ENCODE data around the gene PTPN3.
"Not testable (repeated sequence)": the region's sequence is repeated elsewhere in the genome, so short reads cannot be mapped to it uniquely, and the experiment has no call there.

PTPN3 gene

DNA sequence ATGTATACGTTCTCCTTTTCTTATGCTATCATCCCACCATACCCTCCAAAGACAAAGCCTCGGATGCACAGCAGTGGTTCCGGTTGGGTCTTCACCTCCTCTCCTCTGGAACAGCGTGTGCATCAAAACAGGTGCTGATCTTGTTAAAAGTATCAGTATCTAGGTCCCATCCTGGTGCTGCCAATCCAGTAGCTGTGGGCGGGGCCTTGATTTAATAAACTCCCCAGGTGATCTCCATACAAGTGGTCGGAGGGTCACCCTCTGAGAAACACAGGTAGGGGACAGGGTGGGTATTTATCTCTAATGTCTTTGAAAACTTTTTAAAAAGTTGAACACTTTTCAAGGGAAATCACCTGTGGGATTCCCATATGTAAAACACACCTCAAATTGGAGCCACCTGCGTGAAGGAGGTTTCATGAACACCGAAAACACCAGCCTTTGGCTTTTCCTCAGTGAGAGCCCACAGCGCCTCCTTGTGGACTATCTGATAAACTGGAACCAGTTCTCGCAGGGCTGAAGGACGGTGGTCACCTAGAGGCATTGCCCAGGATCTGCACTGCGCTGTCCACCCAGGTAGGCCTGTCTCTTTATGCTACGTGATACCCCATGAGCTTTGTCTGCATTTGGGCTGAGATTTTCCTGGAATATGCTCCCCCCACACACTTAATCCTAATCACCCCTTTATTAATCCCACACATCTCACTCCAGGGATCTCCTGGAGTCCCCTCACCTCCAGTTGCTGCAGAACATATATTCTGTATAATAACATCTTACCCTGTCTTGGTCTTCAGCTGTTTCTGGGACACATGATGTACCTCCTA is 96.7 kb downstream of the PTPN3 start:
- no peak for DNase-seq (ENCODE audit: low read depth in 3 of 3)

GRCh38 chr9:109399258-109399767 is 98.8 kb downstream of the PTPN3 start:
- no peak for DNase-seq (ENCODE audit: low read depth in 3 of 3)

- no peak for DNase-seq (ENCODE audit: low read depth in 3 of 3)
These were observed 106.9 kb downstream of the PTPN3 start for GRCh38 chr9:109391176-109391575.

DNA sequence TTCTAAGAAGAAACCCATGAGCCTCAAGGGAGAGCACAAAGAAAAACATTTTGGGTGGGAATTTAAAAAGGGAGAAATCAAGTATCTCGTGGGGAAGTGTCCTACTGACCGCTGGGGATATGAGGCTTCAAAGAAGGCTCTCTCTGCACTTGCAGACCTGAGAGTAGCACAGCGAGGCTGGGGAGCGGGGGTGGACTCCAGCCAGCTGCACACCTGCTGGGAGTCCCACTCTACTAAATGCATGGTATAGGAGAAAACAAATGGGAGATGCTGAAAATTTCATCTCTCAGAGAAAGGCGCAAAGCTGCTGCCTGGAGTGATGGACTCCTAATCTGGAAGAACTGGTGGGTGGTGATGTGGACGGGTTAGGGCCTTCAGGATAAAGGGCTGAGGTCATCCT is 110.3 kb downstream of the PTPN3 start:
- no peak for DNase-seq (ENCODE audit: low read depth in 3 of 3)

GRCh38 chr9:109387206-109387605 is 110.9 kb downstream of the PTPN3 start:
- DNase-seq (ENCODE audit: low read depth in 3 of 3) = no peak

DNA sequence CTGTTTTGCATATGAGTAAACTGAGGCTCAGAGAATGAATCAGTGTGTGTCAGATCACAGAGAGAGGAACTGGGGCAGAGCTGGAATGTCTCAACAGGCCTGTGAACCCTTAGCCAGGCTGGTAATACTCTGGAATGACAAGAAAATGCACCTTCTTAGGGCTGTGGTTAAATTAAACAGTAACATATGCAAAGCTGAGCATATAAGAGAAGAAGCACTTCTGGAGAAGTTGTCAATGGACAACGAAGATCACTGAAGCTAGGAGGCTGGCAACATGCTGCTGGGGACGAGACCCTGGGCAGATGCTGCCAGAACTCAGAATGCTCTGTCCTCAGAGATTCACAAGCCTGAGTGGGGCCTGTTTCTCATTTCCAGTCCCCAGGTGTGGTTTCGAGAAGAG is 112.6 kb downstream of the PTPN3 start:
- no peak for DNase-seq (ENCODE audit: low read depth in 3 of 3)

- DNase-seq (ENCODE audit: low read depth in 3 of 3) = no peak
These were observed 114.2 kb downstream of the PTPN3 start for GRCh38 chr9:109383947-109384346.

DNA sequence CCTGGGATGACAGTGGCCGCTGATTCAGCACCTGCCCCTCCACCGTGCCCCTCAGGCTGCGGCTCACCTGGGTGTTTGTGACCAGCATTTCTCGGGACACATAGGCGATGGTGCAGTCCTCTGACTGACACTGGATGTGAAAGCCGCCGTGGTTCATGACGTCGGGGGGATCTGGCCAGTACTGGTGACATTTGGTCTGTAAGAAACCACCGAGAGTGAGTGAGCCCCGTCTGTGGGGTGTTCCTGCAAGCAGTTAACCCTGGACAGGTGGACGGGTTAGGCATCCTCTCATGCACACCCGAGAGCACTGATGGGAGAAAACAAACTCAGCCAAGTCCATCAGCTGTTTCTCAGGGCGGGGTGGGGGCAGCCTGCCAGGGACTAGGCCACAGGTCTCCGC is 114.8 kb downstream of the PTPN3 start:
- no peak for DNase-seq (ENCODE audit: low read depth in 3 of 3)

GRCh38 chr9:109382585-109382984 is 115.5 kb downstream of the PTPN3 start:
- DNase-seq (ENCODE audit: low read depth in 3 of 3) = no peak

DNA sequence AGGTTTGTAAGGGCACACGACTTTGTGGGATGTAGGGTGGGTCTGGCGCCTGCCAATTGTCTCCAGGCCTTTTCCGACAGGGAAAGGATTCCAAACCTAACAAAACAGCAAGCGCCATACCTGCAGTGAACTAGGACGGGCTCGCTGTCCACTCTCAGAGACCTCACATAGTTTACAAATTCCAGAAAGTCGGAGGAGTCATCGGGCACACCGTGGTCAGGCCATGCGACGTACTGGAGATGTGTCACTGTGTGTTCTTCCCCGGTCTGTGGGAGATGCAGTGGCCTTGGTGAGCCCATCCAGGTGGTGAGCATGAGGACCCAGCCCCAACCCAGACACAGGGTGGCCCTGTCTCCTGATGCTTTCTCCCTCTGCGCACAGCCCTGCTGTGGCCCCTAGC is 115.9 kb downstream of the PTPN3 start:
- DNase-seq (ENCODE audit: low read depth in 3 of 3) = no peak

DNA sequence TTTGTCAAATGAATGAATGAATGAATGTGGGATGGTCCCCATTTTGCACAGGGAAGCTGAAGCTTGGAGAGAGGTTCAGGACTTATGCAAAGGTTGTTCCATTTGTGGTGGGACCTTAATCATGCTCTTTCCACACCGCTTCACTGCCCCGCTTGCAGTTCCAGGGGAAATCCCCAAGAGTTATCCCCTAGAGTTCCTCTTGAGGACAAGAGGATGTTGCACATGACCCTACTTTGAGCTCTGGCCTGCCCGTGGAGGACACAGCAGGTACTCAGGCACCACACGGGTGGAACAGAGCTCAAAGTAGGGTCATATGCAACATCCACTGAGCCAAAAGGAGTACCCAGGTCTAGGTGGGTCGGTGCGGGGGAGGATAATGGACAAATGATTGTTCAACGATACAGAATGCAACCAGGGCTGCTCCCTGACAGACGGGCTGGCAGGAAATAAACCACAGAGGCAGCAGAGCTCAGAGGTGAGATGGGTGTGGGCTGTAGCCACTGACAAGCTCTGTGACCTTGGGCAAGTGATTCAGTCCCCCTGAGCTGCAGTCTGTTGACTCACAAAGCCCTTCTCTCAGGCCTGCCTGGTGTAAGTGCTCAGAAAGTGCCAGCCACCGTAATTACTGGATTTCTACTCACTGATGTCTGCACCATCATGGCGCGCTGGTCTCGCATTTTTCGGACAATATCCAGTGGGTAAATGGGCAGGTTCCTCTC is 116.9 kb downstream of the PTPN3 start:
- DNase-seq (ENCODE audit: low read depth in 3 of 3) = no peak

DNA sequence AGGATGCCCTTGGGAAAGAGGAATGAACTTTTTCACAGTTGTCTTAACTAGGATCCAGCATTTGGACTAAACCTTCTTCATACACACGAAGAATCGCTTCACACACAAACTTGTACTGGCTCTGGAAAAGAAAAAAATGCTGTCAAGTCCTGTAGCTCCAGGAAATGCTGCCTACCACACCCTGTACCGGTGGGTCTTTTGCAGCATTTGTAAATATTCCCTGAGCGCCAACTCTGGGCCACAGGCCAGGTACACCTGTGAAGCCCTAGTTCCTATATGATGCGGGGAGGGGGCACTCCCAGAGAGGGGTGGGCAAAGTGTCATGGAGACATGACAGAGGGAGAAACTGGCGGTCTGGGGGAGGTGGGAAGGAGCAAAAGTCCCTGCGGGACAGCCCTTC is 118.6 kb downstream of the PTPN3 start:
- DNase-seq (ENCODE audit: low read depth in 3 of 3) = no peak

DNA sequence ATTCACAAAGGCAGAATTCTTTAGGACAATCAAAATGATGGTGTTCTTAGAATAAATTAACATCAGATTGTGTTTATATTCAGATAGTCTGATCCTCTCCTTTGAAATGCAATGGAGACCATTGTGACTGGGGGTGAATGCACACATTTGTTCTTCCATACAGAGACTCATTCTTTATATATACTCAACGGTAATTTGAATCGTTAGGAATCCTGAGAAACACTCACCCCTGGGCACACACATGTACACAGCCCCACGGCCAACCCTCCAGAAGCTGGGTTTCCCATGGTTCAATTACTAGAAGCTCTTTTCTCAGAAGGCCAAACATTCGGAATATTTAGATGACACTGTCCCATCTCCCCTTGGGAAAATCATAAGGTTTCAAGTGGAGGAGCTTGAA is 119.8 kb downstream of the PTPN3 start:
- no peak for DNase-seq (ENCODE audit: low read depth in 3 of 3)

GRCh38 chr9:109372246-109372645 is 125.9 kb downstream of the PTPN3 start:
- no peak for DNase-seq (ENCODE audit: low read depth in 3 of 3)

DNA sequence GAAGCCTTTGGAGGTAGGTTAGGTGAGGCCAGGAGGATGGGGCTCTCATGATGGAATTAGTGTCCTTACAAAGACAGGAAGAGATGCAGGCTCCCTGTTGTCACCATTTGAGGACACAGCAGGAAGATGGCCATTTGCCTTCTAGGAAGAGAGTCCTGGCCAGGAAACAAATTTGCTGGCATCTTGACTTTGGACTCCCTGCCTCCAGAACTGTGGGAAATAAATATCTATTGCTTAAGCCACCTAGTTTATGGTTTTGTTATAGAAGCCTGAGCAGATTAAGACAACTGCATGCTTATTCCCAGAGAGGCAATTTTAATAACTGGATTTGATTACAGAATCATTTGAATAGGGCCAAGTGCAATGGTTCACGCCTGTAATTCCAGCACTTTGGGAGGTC is 126.7 kb downstream of the PTPN3 start:
- no peak for DNase-seq (ENCODE audit: low read depth in 3 of 3)

DNA sequence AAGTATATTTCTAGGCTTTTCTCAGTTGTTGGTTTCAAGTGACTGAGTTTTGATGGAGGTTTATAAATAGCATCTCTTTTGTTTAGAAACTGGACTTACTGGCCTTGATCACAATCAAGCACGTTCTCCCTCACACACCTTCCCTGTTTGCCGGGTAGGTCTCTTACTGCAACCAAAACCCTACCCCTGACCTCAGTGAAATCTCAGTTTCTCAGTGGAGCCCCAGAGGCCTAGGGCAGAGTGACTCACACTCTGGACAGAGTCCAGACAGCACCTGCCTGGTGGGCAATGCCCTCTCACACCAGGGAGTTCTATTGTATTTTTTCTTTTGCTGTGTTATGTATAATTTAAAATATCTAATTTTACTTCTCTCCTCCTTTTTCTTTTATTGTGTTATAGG is 128.8 kb downstream of the PTPN3 start:
- no peak for DNase-seq (ENCODE audit: low read depth in 3 of 3)

- DNase-seq (ENCODE audit: low read depth in 3 of 3) = no peak
These were observed 137.3 kb downstream of the PTPN3 start for GRCh38 chr9:109360771-109361170.

- not testable (repeated sequence) for DNase-seq (ENCODE audit: low read depth in 3 of 3)
These were observed 139.0 kb downstream of the PTPN3 start for GRCh38 chr9:109358968-109359603.

DNA sequence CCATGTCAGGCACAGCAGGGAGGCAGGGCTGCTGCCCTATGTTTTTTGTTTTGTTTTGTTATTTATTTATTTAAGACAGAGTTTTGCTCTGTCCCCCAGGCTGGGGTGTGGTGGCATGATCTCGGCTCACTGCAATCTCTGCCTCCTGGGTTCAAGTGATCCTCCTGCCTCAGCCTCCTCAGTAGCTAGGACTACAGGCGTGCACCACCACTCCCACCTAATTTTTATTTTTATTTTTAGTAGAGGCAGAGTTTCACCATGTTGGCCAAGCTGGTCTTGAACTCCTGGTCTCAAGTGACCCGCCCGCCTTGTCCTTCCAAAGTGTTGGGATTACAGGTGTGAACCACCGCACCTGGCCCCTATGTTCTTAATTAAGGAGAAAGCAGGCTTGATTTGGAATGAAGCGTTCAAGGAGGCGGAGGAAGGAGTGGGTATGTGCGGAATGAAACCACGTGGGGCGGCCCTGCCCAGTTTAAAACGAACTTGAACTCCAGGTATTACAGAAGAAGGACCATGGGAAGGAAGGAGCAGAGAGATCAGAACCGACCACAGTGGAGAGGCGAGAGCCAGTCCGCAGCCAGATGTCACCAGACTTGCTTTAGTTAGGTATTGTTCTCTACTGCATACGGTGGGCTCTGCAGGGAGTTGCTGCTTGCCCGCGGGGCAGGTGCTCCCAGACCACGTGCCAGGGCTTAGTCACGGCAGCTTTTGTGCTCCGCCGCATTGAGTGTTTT is 142.4 kb downstream of the PTPN3 start:
- no peak for DNase-seq (ENCODE audit: low read depth in 3 of 3)

GRCh38 chr9:109354190-109354589 is 143.9 kb downstream of the PTPN3 start:
- no peak for DNase-seq (ENCODE audit: low read depth in 3 of 3)

GRCh38 chr9:109351032-109351431 is 147.1 kb downstream of the PTPN3 start:
- no peak for DNase-seq (ENCODE audit: low read depth in 3 of 3)

- DNase-seq (ENCODE audit: low read depth in 3 of 3) = no peak
These were observed 148.7 kb downstream of the PTPN3 start for GRCh38 chr9:109349421-109349846.
